Activated T-cell treated with anti-CD3 and anti-CD28 coated beads, Interleukin-2, amount 50 U/mL, for 72 hours (primary cell): ENCODE measurements around the gene NR3C1. TPM values are rescaled to one million over a fixed set of nuclear protein-coding genes. Genes with fewer than 3 reads are reported as not detected.
"Not testable (repeated sequence)": the region's sequence is repeated elsewhere in the genome, so short reads cannot be mapped to it uniquely, and the experiment has no call there.

Experiments
- ATAC-seq, 2 donors: fragments of 150-1000 bp; cut with Tn5 transposase; replicated peaks in 1 of 2; 2 replicates each; pipeline ENCODE4 v1.10.0; 2021; ENCODE audit warnings: moderate library complexity in 2 of 2, mild to moderate bottlenecking in 1 of 2
- DNase-seq, 2 donors: peaks; one replicate each; pipeline ENCODE4 v3.0.0; 2021 to 2022; ENCODE audit warnings: mixed read lengths in 1 of 2
- H3K27ac Mint-ChIP-seq: one replicate; pipeline ENCODE4 v1.8.0; 2022; ENCODE audit warnings: mild to moderate bottlenecking, moderate library complexity, mixed read lengths
- H3K27me3 Mint-ChIP-seq: one replicate; pipeline ENCODE4 v1.8.0; 2022; ENCODE audit warnings: low read depth, mixed read lengths
- H3K36me3 Mint-ChIP-seq, 2 donors: one replicate each; pipeline ENCODE4 v1.8.0; 2022; ENCODE audit warnings: mixed read lengths in 2 of 2, mild to moderate bottlenecking in 1 of 2; ENCODE audit not compliant: insufficient read depth in 2 of 2
- H3K4me1 Mint-ChIP-seq: one replicate; pipeline ENCODE4 v1.8.0; 2022; ENCODE audit warnings: low read depth, mixed read lengths
- H3K4me3 Mint-ChIP-seq, 2 donors: one replicate each; pipeline ENCODE4 v1.8.0; 2022; ENCODE audit warnings: mild to moderate bottlenecking in 2 of 2, mixed read lengths in 2 of 2, moderate library complexity in 2 of 2
- H3K9me3 Mint-ChIP-seq, 2 donors: one replicate each; pipeline ENCODE4 v1.8.0; 2022; ENCODE audit warnings: mixed read lengths in 2 of 2
- total RNA-seq, 2 donors: library from RNA; stranded (reverse); gene quantifications; one replicate each; pipeline ENCODE4 v1.2.3, GENCODE V29; 2022

NR3C1 gene
- total RNA-seq, 2 donors from 2014 or later, result 93.5 to 104 TPM

GRCh38 chr5:143328589-143329220 is 74.8 kb downstream of the NR3C1 start:
- ATAC-seq (no peak), DNase-seq (no peak)
- H3K4me3 Mint-ChIP-seq, result no peak overlapping the region
- peaks cover 7 to 18% of the 10 kb centered on the region in 2 donors for H3K9me3 Mint-ChIP-seq
- H3K36me3 Mint-ChIP-seq, result peaks cover 17 to 39% of the 10 kb centered on the region in 2 donors
- no peak overlapping the region for H3K27ac Mint-ChIP-seq
- no peaks in the 10 kb centered on the region for H3K27me3 Mint-ChIP-seq
- H3K4me1 Mint-ChIP-seq, result peaks cover 46% of the 10 kb centered on the region

GRCh38 chr5:143325086-143325485 is 78.4 kb downstream of the NR3C1 start:
- not testable (repeated sequence) for H3K4me3 Mint-ChIP-seq, H3K27me3 Mint-ChIP-seq, H3K27ac Mint-ChIP-seq, DNase-seq, ATAC-seq
- Mint-ChIP-seq H3K9me3 (peaks cover 7 to 18% of the 10 kb centered on the region in 2 donors), H3K36me3 (peaks cover 19 to 30% of the 10 kb centered on the region in 2 donors), H3K4me1 (peaks cover 51% of the 10 kb centered on the region)

- Mint-ChIP-seq H3K27ac (peak overlapping the region; percentile 29), H3K36me3 (peaks cover 12 to 21% of the 10 kb centered on the region in 2 donors), H3K9me3 (peaks cover 0 to 12% of the 10 kb centered on the region in 2 donors), H3K4me1 (peaks cover 51% of the 10 kb centered on the region)
- ATAC-seq, DNase-seq, H3K4me3 Mint-ChIP-seq, H3K27me3 Mint-ChIP-seq: not testable (repeated sequence)
Observed at GRCh38 chr5:143322931-143323630, 80.4 kb downstream of the NR3C1 start.

GRCh38 chr5:143322176-143322575 is 81.3 kb downstream of the NR3C1 start:
- ATAC-seq, result no peak
- H3K9me3 Mint-ChIP-seq, result peaks cover 0 to 7% of the 10 kb centered on the region in 2 donors
- no peaks in the 10 kb centered on the region for H3K27me3 Mint-ChIP-seq
- peaks cover 50% of the 10 kb centered on the region for H3K4me1 Mint-ChIP-seq
- peaks cover 10 to 18% of the 10 kb centered on the region in 2 donors for H3K36me3 Mint-ChIP-seq
- H3K4me3 Mint-ChIP-seq, result no peak overlapping the region
- no peak overlapping the region for H3K27ac Mint-ChIP-seq
- no peak for DNase-seq

GRCh38 chr5:143319437-143320227 is 83.9 kb downstream of the NR3C1 start:
- Mint-ChIP-seq H3K4me1 (peaks cover 50% of the 10 kb centered on the region), H3K36me3 (peaks cover 3 to 10% of the 10 kb centered on the region in 2 donors), H3K27ac (peak overlapping the region; percentile 65), H3K27me3 (no peaks in the 10 kb centered on the region), H3K4me3 (no peak overlapping the region), H3K9me3 (no peaks in the 10 kb centered on the region)
- no peak for DNase-seq
- no peak for ATAC-seq

GRCh38 chr5:143318833-143319232 is 84.7 kb downstream of the NR3C1 start:
- H3K9me3 Mint-ChIP-seq, result no peaks in the 10 kb centered on the region
- no peak for DNase-seq
- H3K27me3 Mint-ChIP-seq, result no peaks in the 10 kb centered on the region
- H3K4me3 Mint-ChIP-seq, result no peak overlapping the region
- ATAC-seq, result no peak
- peaks cover 3 to 5% of the 10 kb centered on the region in 2 donors for H3K36me3 Mint-ChIP-seq
- H3K27ac Mint-ChIP-seq, result no peak overlapping the region
- H3K4me1 Mint-ChIP-seq, result peaks cover 50% of the 10 kb centered on the region

GRCh38 chr5:143318270-143318669 is 85.2 kb downstream of the NR3C1 start:
- ATAC-seq, result no peak
- Mint-ChIP-seq H3K4me1 (peaks cover 50% of the 10 kb centered on the region), H3K36me3 (peaks cover 3 to 8% of the 10 kb centered on the region in 2 donors), H3K27me3 (no peaks in the 10 kb centered on the region), H3K4me3 (no peak overlapping the region), H3K27ac (no peak overlapping the region), H3K9me3 (no peaks in the 10 kb centered on the region)
- DNase-seq, result no peak

- peaks cover 3 to 11% of the 10 kb centered on the region in 2 donors for H3K36me3 Mint-ChIP-seq
- no peak overlapping the region for H3K27ac Mint-ChIP-seq
- no peak for DNase-seq
- no peaks in the 10 kb centered on the region for H3K9me3 Mint-ChIP-seq
- H3K4me1 Mint-ChIP-seq, result peaks cover 46% of the 10 kb centered on the region
- H3K27me3 Mint-ChIP-seq, result no peaks in the 10 kb centered on the region
- H3K4me3 Mint-ChIP-seq, result no peak overlapping the region
- no peak for ATAC-seq
Observed at GRCh38 chr5:143316844-143317631, 86.4 kb downstream of the NR3C1 start.

- Mint-ChIP-seq H3K4me1 (peaks cover 40% of the 10 kb centered on the region), H3K27ac (peak overlapping the region; percentile 33), H3K9me3 (no peaks in the 10 kb centered on the region), H3K36me3 (peaks cover 3 to 18% of the 10 kb centered on the region in 2 donors), H3K27me3 (no peaks in the 10 kb centered on the region), H3K4me3 (no peak overlapping the region)
- DNase-seq, result no peak
- ATAC-seq, result no peak
Observed at GRCh38 chr5:143316337-143316736, 87.1 kb downstream of the NR3C1 start.

GRCh38 chr5:143315929-143316328 is 87.6 kb downstream of the NR3C1 start:
- Mint-ChIP-seq H3K9me3 (no peaks in the 10 kb centered on the region), H3K4me1 (peaks cover 37% of the 10 kb centered on the region), H3K27ac (no peak overlapping the region), H3K4me3 (no peak overlapping the region), H3K36me3 (peaks cover 3 to 20% of the 10 kb centered on the region in 2 donors), H3K27me3 (no peaks in the 10 kb centered on the region)
- DNase-seq (no peak), ATAC-seq (no peak)

- peaks cover 3 to 26% of the 10 kb centered on the region in 2 donors for H3K36me3 Mint-ChIP-seq
- no peak overlapping the region for H3K4me3 Mint-ChIP-seq
- H3K27ac Mint-ChIP-seq, result no peak overlapping the region
- ATAC-seq (no peak), DNase-seq (no peak)
- H3K4me1 Mint-ChIP-seq, result peaks cover 39% of the 10 kb centered on the region
- H3K9me3 Mint-ChIP-seq, result no peaks in the 10 kb centered on the region
- H3K27me3 Mint-ChIP-seq, result no peaks in the 10 kb centered on the region
Observed at GRCh38 chr5:143315214-143315613, 88.3 kb downstream of the NR3C1 start.

GRCh38 chr5:143314659-143315058 is 88.8 kb downstream of the NR3C1 start:
- ATAC-seq (no peak), DNase-seq (no peak)
- Mint-ChIP-seq H3K27me3 (no peaks in the 10 kb centered on the region), H3K27ac (no peak overlapping the region), H3K36me3 (peaks cover 3 to 27% of the 10 kb centered on the region in 2 donors), H3K9me3 (no peaks in the 10 kb centered on the region), H3K4me3 (no peak overlapping the region), H3K4me1 (peaks cover 44% of the 10 kb centered on the region)
